Activated T-helper 2 cell treated with anti-CD3 and anti-CD28 coated beads, Interferon-gamma antibody, Interleukin-2, Interleukin-4, amounts not matched to agents 10 μg/mL and 5 μg/mL and 100 μg/mL, durations not matched to agents 14 hours and 24 hours and 36 hours (primary cell): ENCODE results near the gene VEZT. TPM values are rescaled to one million over a fixed set of nuclear protein-coding genes. Genes with fewer than 3 reads are reported as not detected.
A peak's percentile ranks its signal among the peaks of the same experiment; 100 is the strongest.

Experiments used
- DNase-seq: peaks from one replicate; pipeline ENCODE4 v3.0.0; 2021; ENCODE audit warnings: low spot score
- H3K27ac Mint-ChIP-seq: one replicate; pipeline ENCODE4 v1.8.0; 2021; ENCODE audit warnings: mixed read lengths
- H3K27me3 Mint-ChIP-seq: one replicate; pipeline ENCODE4 v1.8.0; 2021; ENCODE audit warnings: low read depth, mixed read lengths
- H3K36me3 Mint-ChIP-seq: one replicate; pipeline ENCODE4 v1.8.0; 2021; ENCODE audit warnings: low read depth, mixed read lengths
- H3K4me1 Mint-ChIP-seq: one replicate; pipeline ENCODE4 v1.8.0; 2021; ENCODE audit warnings: low read depth, mixed read lengths
- H3K4me3 Mint-ChIP-seq: one replicate; pipeline ENCODE4 v1.8.0; 2021; ENCODE audit warnings: low read depth, mild to moderate bottlenecking, moderate library complexity, mixed read lengths
- H3K9me3 Mint-ChIP-seq: one replicate; pipeline ENCODE4 v1.8.0; 2021; ENCODE audit warnings: mixed read lengths
- intact Hi-C: fragments of 100-400 bp; cut with micrococcal nuclease; formaldehyde crosslinking; loops from one replicate; pipeline ENCODE4 v1.15.1; 2023
- total RNA-seq: library from RNA; stranded (reverse); gene quantifications from 2 replicates; pipeline ENCODE4 v1.2.3, GENCODE V29; 2022

VEZT gene, protein sequence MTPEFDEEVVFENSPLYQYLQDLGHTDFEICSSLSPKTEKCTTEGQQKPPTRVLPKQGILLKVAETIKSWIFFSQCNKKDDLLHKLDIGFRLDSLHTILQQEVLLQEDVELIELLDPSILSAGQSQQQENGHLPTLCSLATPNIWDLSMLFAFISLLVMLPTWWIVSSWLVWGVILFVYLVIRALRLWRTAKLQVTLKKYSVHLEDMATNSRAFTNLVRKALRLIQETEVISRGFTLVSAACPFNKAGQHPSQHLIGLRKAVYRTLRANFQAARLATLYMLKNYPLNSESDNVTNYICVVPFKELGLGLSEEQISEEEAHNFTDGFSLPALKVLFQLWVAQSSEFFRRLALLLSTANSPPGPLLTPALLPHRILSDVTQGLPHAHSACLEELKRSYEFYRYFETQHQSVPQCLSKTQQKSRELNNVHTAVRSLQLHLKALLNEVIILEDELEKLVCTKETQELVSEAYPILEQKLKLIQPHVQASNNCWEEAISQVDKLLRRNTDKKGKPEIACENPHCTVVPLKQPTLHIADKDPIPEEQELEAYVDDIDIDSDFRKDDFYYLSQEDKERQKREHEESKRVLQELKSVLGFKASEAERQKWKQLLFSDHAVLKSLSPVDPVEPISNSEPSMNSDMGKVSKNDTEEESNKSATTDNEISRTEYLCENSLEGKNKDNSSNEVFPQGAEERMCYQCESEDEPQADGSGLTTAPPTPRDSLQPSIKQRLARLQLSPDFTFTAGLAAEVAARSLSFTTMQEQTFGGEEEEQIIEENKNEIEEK
- total RNA-seq = 62.6 and 63.1 TPM in 2 replicates

DNA sequence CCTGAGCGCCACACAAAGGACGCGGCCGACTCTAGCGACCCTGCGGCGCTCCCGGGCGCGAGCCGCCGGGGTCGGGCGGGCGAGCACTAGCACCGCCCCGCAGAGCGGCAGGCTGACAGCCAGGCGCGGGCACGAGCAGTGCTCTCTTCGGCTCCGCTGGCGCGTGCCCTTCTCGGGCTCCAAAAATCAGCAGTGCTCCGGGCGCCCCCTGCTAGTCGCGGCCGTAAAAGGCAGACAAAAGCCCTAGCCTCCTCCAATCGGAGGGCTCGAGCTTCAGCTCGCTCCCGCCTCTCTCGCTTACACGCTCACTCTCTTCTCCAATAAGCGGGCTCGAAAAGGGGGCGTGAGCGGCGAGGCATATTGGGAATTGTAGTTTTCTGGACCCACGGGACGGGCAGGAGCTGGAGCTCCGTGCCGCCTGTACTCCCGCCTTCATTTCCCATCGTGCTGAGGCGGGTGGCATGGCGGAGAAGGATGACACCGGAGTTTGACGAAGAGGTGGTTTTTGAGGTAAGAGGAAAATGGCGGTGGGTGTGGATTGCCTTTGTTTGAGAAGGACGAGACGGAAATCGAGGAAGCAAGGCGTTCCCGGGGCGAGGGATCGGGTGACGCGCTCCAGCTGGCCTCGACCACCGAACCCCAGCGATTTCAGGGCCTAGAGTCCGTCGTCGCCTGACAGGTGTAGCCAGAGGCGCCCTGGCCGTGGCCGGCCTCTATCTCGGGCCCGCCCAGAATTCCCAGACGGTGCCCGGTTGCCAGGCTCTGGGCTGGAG is at the start of gene VEZT, which contains the start of gene FGD6:
TSS of gene VEZT (plus strand) at position 431 of the 773 bp plus-strand sequence. CDS start at position 475, 44 bp downstream.
TSS of gene FGD6 (minus strand) at position 91 of the 773 bp plus-strand sequence. CDS start 227 bp downstream, outside the sequence.
- H3K36me3 Mint-ChIP-seq = peaks cover 12% of the 10 kb centered on the region
- peak within 1 kb of the TSS; percentile 98 for H3K4me3 Mint-ChIP-seq
- DNase-seq = peak; percentile 98
- peaks cover 13% of the 10 kb centered on the region for H3K27me3 Mint-ChIP-seq
- intact Hi-C loops = loop anchor here (1.0 to 10.0 kb wide), 8 partner anchors 23 to 1783 kb away; partner anchors contain the start of genes NDUFA12, NR2C1, SOCS2 and USP44
- no peaks in the 10 kb centered on the region for H3K9me3 Mint-ChIP-seq
- peaks cover 26% of the 10 kb centered on the region for H3K4me1 Mint-ChIP-seq
- H3K27ac Mint-ChIP-seq = peak within 1 kb of the TSS; percentile 99

DNA sequence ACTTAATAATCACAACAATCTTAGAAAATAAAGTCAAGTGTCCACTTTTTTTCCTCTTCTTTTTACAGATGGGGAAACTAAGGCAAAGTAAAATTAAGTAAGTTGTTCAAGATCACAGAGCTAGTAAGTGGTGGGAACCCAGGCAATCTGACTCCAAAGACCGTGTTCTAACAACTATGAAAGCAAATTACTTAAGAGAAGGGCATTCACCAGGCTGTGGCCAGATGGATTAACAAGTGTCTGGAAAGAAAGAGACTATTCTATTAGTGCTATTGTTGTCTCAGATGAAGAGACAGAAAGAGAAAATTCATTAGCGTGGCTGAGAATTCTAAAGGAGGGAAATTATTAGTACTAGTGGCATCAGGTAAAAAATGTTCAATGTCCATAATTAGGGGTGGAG is 48.9 kb upstream of the VEZT start:
- no peak for DNase-seq
- Mint-ChIP-seq H3K36me3 (no peaks in the 10 kb centered on the region), H3K4me3 (no peak overlapping the region), H3K9me3 (no peaks in the 10 kb centered on the region), H3K27me3 (peaks cover 1% of the 10 kb centered on the region), H3K27ac (no peak overlapping the region), H3K4me1 (no peaks in the 10 kb centered on the region)
- intact Hi-C loops = no loop called here

GRCh38 chr12:95169368-95169767 is 48.2 kb upstream of the VEZT start:
- H3K4me1 Mint-ChIP-seq = no peaks in the 10 kb centered on the region
- no peak for DNase-seq
- H3K9me3 Mint-ChIP-seq = no peaks in the 10 kb centered on the region
- H3K36me3 Mint-ChIP-seq = no peaks in the 10 kb centered on the region
- intact Hi-C loops = no loop called here
- H3K27ac Mint-ChIP-seq = no peak overlapping the region
- peaks cover 1% of the 10 kb centered on the region for H3K27me3 Mint-ChIP-seq
- H3K4me3 Mint-ChIP-seq = no peak overlapping the region

DNA sequence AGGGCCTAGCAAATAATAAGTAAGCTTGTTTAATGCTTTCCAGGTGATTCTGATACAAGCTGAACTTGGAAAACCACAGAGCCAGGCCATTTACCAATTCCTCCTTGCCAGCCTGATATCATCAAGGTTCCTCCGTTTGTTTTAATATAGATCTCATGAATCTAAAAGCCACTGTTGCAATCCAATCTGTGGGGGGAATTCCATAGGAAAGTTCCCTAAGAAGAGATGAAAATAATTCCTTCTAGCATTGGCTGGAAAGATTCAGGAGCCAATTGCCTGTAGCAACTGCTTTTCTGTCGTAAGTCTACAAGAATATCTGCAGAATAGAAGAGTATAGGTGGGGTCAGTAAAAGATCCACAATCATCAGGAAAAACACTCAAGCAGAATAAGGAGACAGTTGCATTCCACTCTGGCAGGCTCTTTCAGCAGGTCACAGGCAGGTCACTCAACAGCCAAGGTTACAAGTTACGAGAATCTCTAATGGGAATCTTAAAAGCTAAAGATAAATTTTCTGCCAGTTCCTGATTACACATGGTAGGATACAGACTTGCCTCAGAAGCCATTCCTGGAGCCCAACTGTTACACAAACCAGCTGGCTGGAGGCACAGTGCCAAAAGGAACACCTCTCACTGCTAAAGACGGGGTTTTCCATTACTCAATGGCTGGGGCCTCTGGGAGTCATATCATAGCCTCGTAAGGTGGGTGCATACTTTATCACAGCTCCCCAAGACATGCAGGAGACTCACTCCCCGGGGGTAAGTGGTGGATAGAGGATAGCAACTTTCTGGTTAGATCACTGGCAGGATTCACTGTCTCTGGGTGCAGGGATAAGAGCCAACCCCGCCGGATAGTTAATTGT is 44.0 kb upstream of the VEZT start:
- no peak overlapping the region for H3K27ac Mint-ChIP-seq
- no peaks in the 10 kb centered on the region for H3K4me1 Mint-ChIP-seq
- H3K36me3 Mint-ChIP-seq = no peaks in the 10 kb centered on the region
- intact Hi-C loops = no loop called here
- H3K4me3 Mint-ChIP-seq = no peak overlapping the region
- peaks cover 3% of the 10 kb centered on the region for H3K27me3 Mint-ChIP-seq
- no peaks in the 10 kb centered on the region for H3K9me3 Mint-ChIP-seq
- DNase-seq = no peak

GRCh38 chr12:95177201-95177768 is 40.3 kb upstream of the VEZT start:
- DNase-seq = no peak

GRCh38 chr12:95178136-95178535 is 39.5 kb upstream of the VEZT start:
- Mint-ChIP-seq H3K4me1 (no peaks in the 10 kb centered on the region), H3K27ac (no peak overlapping the region), H3K4me3 (no peak overlapping the region), H3K36me3 (no peaks in the 10 kb centered on the region), H3K27me3 (peaks cover 3% of the 10 kb centered on the region), H3K9me3 (no peaks in the 10 kb centered on the region)
- no peak for DNase-seq
- intact Hi-C loops = no loop called here

More at GRCh38 chr12:95177201-95177768, 40.3 kb upstream of the VEZT start:
- H3K27me3 Mint-ChIP-seq = peaks cover 3% of the 10 kb centered on the region
- H3K36me3 Mint-ChIP-seq = no peaks in the 10 kb centered on the region
- intact Hi-C loops = no loop called here
- H3K27ac Mint-ChIP-seq = no peak overlapping the region
- no peaks in the 10 kb centered on the region for H3K9me3 Mint-ChIP-seq
- H3K4me1 Mint-ChIP-seq = no peaks in the 10 kb centered on the region
- H3K4me3 Mint-ChIP-seq = no peak overlapping the region

- H3K4me3 Mint-ChIP-seq = no peak overlapping the region
- H3K27ac Mint-ChIP-seq = no peak overlapping the region
- H3K9me3 Mint-ChIP-seq = no peaks in the 10 kb centered on the region
- intact Hi-C loops = no loop called here
- H3K27me3 Mint-ChIP-seq = peaks cover 3% of the 10 kb centered on the region
- H3K4me1 Mint-ChIP-seq = no peaks in the 10 kb centered on the region
- H3K36me3 Mint-ChIP-seq = no peaks in the 10 kb centered on the region
- no peak for DNase-seq
Measured at GRCh38 chr12:95179011-95179410, 38.6 kb upstream of the VEZT start.

GRCh38 chr12:95181103-95181502 is 36.5 kb upstream of the VEZT start:
- intact Hi-C loops = no loop called here
- no peak for DNase-seq
- H3K27ac Mint-ChIP-seq = no peak overlapping the region
- H3K4me3 Mint-ChIP-seq = no peak overlapping the region
- H3K4me1 Mint-ChIP-seq = no peaks in the 10 kb centered on the region
- peaks cover 3% of the 10 kb centered on the region for H3K27me3 Mint-ChIP-seq
- H3K9me3 Mint-ChIP-seq = no peaks in the 10 kb centered on the region
- H3K36me3 Mint-ChIP-seq = no peaks in the 10 kb centered on the region

DNA sequence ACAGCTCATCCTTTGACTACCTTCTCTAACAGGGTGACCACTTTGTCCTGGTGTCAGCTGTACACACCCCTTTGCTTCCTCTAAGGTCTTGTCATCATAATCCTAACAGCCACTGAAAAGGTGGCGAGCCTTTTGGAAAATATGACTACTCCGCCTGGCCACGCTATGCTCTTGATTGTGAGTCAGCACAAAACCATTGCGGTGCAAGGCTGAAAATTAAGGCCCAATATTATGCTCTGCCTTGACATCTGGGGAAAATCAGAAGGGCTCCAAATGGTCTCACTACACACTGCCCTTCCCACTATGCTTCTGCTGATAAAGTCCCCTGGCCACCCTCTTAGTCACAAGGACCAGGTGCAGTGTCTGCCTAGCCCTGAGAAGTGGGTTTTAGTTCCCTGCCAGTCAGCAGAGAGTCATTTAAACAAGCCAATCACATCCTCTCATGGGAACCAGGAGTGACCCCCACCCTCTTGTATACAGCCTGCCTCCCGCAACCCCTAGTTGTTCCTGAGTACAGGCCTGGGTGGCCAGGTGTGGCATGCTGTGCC is 34.7 kb upstream of the VEZT start:
- H3K4me3 Mint-ChIP-seq = no peak overlapping the region
- intact Hi-C loops = no loop called here
- no peaks in the 10 kb centered on the region for H3K36me3 Mint-ChIP-seq
- peaks cover 1% of the 10 kb centered on the region for H3K27me3 Mint-ChIP-seq
- no peak overlapping the region for H3K27ac Mint-ChIP-seq
- no peak for DNase-seq
- no peaks in the 10 kb centered on the region for H3K9me3 Mint-ChIP-seq
- no peaks in the 10 kb centered on the region for H3K4me1 Mint-ChIP-seq

GRCh38 chr12:95184121-95184520 is 33.5 kb upstream of the VEZT start:
- DNase-seq = no peak
- Mint-ChIP-seq H3K36me3 (no peaks in the 10 kb centered on the region), H3K27me3 (peaks cover 2% of the 10 kb centered on the region), H3K4me3 (no peak overlapping the region), H3K9me3 (no peaks in the 10 kb centered on the region), H3K27ac (no peak overlapping the region), H3K4me1 (no peaks in the 10 kb centered on the region)
- intact Hi-C loops = no loop called here

DNA sequence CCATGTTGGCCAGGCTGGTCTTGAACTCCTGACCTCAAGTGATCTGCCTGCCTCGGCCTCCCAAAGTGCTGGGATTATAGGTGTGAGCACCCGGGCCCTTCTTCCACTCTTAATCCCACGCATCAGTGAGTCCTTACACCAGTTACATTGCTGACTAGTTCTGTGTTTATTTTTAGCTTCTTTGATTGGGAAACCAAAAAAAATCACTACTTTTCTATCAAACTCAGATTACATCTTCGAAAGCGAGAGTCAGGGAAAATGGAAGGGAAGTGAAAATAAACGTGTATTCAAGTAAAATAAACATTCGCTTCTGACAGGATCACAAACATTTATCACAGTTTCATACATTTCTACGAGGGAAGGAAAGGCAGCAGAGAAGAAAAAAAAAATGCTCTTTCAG is 32.5 kb upstream of the VEZT start:
- no peak for DNase-seq
- H3K4me1 Mint-ChIP-seq = no peaks in the 10 kb centered on the region
- H3K36me3 Mint-ChIP-seq = no peaks in the 10 kb centered on the region
- H3K27ac Mint-ChIP-seq = no peak overlapping the region
- H3K9me3 Mint-ChIP-seq = no peaks in the 10 kb centered on the region
- intact Hi-C loops = no loop called here
- no peak overlapping the region for H3K4me3 Mint-ChIP-seq
- peaks cover 2% of the 10 kb centered on the region for H3K27me3 Mint-ChIP-seq
